ENCODE data around the gene IGFBP6. TPM values are rescaled to one million over a fixed set of nuclear protein-coding genes. Genes with fewer than 3 reads are reported as not detected.
"Not testable (repeated sequence)": the region's sequence is repeated elsewhere in the genome, so short reads cannot be mapped to it uniquely, and the experiment has no call there.

The IGFBP6 gene
- total RNA-seq, 2 donors from 2014 or later: 16.9 to 24.5 TPM

GRCh38 chr12:53086361-53086760, 11.1 kb upstream of the IGFBP6 start:
- DNase-seq (no peak), ATAC-seq (no peak)
- intact Hi-C loops (cut with DNase I, micrococcal nuclease): no loop called here

- ATAC-seq (no peak), DNase-seq (no peak)
- intact Hi-C loops (cut with DNase I, micrococcal nuclease): no loop called here
These were observed 7.4 kb upstream of the IGFBP6 start for GRCh38 chr12:53090105-53090504.

GRCh38 chr12:53090554-53090953, 6.9 kb upstream of the IGFBP6 start:
- ATAC-seq: no peak
- intact Hi-C loops (cut with DNase I, micrococcal nuclease): no loop called here
- no peak for DNase-seq

GRCh38 chr12:53091756-53092155, 5.7 kb upstream of the IGFBP6 start:
- DNase-seq (no peak), ATAC-seq (no peak)
- intact Hi-C loops (cut with DNase I, micrococcal nuclease): no loop called here

GRCh38 chr12:53093777-53094393, 3.6 kb upstream of the IGFBP6 start:
- no peak for ATAC-seq
- intact Hi-C loops (cut with DNase I, micrococcal nuclease): no loop called here
- no peak for DNase-seq

- intact Hi-C loops (cut with DNase I, micrococcal nuclease): no loop called here
- DNase-seq: no peak
- ATAC-seq: no peak
These were observed 3.1 kb upstream of the IGFBP6 start for GRCh38 chr12:53094394-53094787.

- intact Hi-C loops (cut with DNase I, micrococcal nuclease): loop anchor here in 1 of 2 donors (5.0 kb wide), 1 partner anchor 33 kb away; no protein-coding TSS in a partner anchor
These were observed 2.5 kb upstream of the IGFBP6 start for GRCh38 chr12:53094796-53095595.

GRCh38 chr12:53095596-53095895, 1.9 kb upstream of the IGFBP6 start:
- ATAC-seq, DNase-seq: not testable (repeated sequence)
- intact Hi-C loops (cut with DNase I, micrococcal nuclease): loop anchor here in 1 of 2 donors (5.0 kb wide), 1 partner anchor 33 kb away; no protein-coding TSS in a partner anchor

More at GRCh38 chr12:53094796-53095595, 2.5 kb upstream of the IGFBP6 start:
- not testable (repeated sequence) for DNase-seq, ATAC-seq

- no peak for ATAC-seq
- intact Hi-C loops (cut with DNase I, micrococcal nuclease): loop anchor here in 1 of 2 donors (5.0 kb wide), 1 partner anchor 34 kb away; no protein-coding TSS in a partner anchor
- peak in 1 of 2 donors; percentile 49 for DNase-seq
These were observed 1.3 kb upstream of the IGFBP6 start for GRCh38 chr12:53096089-53096741.

GRCh38 chr12:53096759-53097158, 708 bp upstream of the IGFBP6 start:
- ATAC-seq (no peak), DNase-seq (no peak)
- intact Hi-C loops (cut with DNase I, micrococcal nuclease): loop anchor here in 1 of 2 donors (5.0 kb wide), 1 partner anchor 34 kb away; no protein-coding TSS in a partner anchor

- ATAC-seq (peak; percentile 15), DNase-seq (no peak)
- intact Hi-C loops (cut with DNase I, micrococcal nuclease): loop anchor here in 1 of 2 donors (5.0 kb wide), 1 partner anchor 35 kb away; no protein-coding TSS in a partner anchor
These were observed 282 bp upstream of the IGFBP6 start for GRCh38 chr12:53097207-53097563.

- ATAC-seq (no peak), DNase-seq (no peak)
- intact Hi-C loops (cut with DNase I, micrococcal nuclease): loop anchor here in 1 of 2 donors (5.0 kb wide), 1 partner anchor 36 kb away; no protein-coding TSS in a partner anchor
These were observed 1.0 kb downstream of the IGFBP6 start for GRCh38 chr12:53098354-53098981.

- ATAC-seq (peak; percentile 36), DNase-seq (peak; percentile 78 to 88)
- intact Hi-C loops (cut with DNase I, micrococcal nuclease): loop anchor here in 1 of 2 donors (5.0 kb wide), 1 partner anchor 37 kb away; no protein-coding TSS in a partner anchor
These were observed 1.8 kb downstream of the IGFBP6 start for GRCh38 chr12:53099071-53099882.

GRCh38 chr12:53100466-53101151, 3.1 kb downstream of the IGFBP6 start:
- DNase-seq (no peak), ATAC-seq (no peak)
- intact Hi-C loops (cut with DNase I, micrococcal nuclease): no loop called here

GRCh38 chr12:53101266-53101665, 3.8 kb downstream of the IGFBP6 start:
- ATAC-seq: no peak
- DNase-seq: no peak
- intact Hi-C loops (cut with DNase I, micrococcal nuclease): no loop called here

GRCh38 chr12:53101931-53102781, 4.7 kb downstream of the IGFBP6 start:
- intact Hi-C loops (cut with DNase I, micrococcal nuclease): no loop called here
- ATAC-seq (peak; percentile 32), DNase-seq (no peak)
